Activated B cell treated with CpG ODN at 0.5 μM for 24 hours (primary cell): ENCODE measurements around the gene MYH11. TPM values are rescaled to one million over a fixed set of nuclear protein-coding genes. Genes with fewer than 3 reads are reported as not detected.

ENCODE experiments used
- ATAC-seq: fragments of 200-7000 bp; cut with Tn5 transposase; one replicate; pipeline ENCODE4 v1.10.0; 2021; ENCODE audit warnings: low read depth, mild to moderate bottlenecking, moderate library complexity
- CTCF ChIA-PET: fragments of 350-600 bp; sonication (Branson Sonifier 250); formaldehyde crosslinking; loops from one replicate; lab custom pipeline; 2021; ENCODE audit warnings: antibody characterized with exemption; lab: Charles Lee
- POLR2A ChIA-PET: fragments of 350-600 bp; sonication (Branson Sonifier 250); formaldehyde crosslinking; loops from one replicate; lab custom pipeline; 2021; ENCODE audit warnings: antibody characterized with exemption; lab: Charles Lee
- DNase-seq: peaks from one replicate; pipeline ENCODE4 v3.0.0; 2022
- H3K27ac Mint-ChIP-seq: one replicate; pipeline ENCODE4 v1.8.0; 2020; ENCODE audit warnings: mixed read lengths
- H3K27me3 Mint-ChIP-seq: one replicate; pipeline ENCODE4 v1.8.0; 2021; ENCODE audit warnings: mixed read lengths
- H3K36me3 Mint-ChIP-seq: one replicate; pipeline ENCODE4 v1.8.0; 2021; ENCODE audit warnings: low read depth, mixed read lengths
- H3K4me1 Mint-ChIP-seq: one replicate; pipeline ENCODE4 v1.8.0; 2021; ENCODE audit warnings: mixed read lengths
- H3K4me3 Mint-ChIP-seq: one replicate; pipeline ENCODE4 v1.8.0; 2020; ENCODE audit warnings: mild to moderate bottlenecking, mixed read lengths
- H3K9me3 Mint-ChIP-seq: one replicate; pipeline ENCODE4 v1.8.0; 2020; ENCODE audit warnings: mixed read lengths
- intact Hi-C: fragments of 100-400 bp; cut with micrococcal nuclease; formaldehyde crosslinking; loops from one replicate; pipeline ENCODE4 v1.15.1; 2024
- total RNA-seq: library from RNA; stranded (reverse); gene quantifications from 2 replicates; pipeline ENCODE4 v1.2.3, GENCODE V29; 2022
- TF ChIP-seq, protein P1 (sequence below): fragments of 200-600 bp; IDR thresholded peaks from one replicate; pipeline ENCODE4 v1.8.0; 2022; ENCODE audit warnings: antibody characterized with exemption, mild to moderate bottlenecking

Gene MYH11
- total RNA-seq, 1 donor from 2014 or later: 0.58 TPM

- intact Hi-C loops: no loop called here
- H3K27ac Mint-ChIP-seq: no peak overlapping the region
- no peak overlapping the region for H3K4me3 Mint-ChIP-seq
- DNase-seq: no peak
- ChIA-PET POLR2A (interaction anchor here (0.9 kb wide), 1 partner anchor 9 kb away, joined by 4 read pairs; the partner anchor contains the start of gene CEP20), CTCF (no interaction called here)
- no peaks in the 10 kb centered on the region for H3K4me1 Mint-ChIP-seq
- H3K9me3 Mint-ChIP-seq: no peaks in the 10 kb centered on the region
- H3K36me3 Mint-ChIP-seq: peaks cover 57% of the 10 kb centered on the region
- TF ChIP-seq, protein P1, sequence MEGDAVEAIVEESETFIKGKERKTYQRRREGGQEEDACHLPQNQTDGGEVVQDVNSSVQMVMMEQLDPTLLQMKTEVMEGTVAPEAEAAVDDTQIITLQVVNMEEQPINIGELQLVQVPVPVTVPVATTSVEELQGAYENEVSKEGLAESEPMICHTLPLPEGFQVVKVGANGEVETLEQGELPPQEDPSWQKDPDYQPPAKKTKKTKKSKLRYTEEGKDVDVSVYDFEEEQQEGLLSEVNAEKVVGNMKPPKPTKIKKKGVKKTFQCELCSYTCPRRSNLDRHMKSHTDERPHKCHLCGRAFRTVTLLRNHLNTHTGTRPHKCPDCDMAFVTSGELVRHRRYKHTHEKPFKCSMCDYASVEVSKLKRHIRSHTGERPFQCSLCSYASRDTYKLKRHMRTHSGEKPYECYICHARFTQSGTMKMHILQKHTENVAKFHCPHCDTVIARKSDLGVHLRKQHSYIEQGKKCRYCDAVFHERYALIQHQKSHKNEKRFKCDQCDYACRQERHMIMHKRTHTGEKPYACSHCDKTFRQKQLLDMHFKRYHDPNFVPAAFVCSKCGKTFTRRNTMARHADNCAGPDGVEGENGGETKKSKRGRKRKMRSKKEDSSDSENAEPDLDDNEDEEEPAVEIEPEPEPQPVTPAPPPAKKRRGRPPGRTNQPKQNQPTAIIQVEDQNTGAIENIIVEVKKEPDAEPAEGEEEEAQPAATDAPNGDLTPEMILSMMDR: no peak
- ATAC-seq: no peak
- H3K27me3 Mint-ChIP-seq: no peaks in the 10 kb centered on the region
These were observed 22.5 kb upstream of the MYH11 start for GRCh38 chr16:15879255-15879811.

GRCh38 chr16:15876503-15876902 lies 19.7 kb upstream of the MYH11 start:
- H3K27me3 Mint-ChIP-seq: no peaks in the 10 kb centered on the region
- TF ChIP-seq, protein P1: no peak
- no peak overlapping the region for H3K27ac Mint-ChIP-seq
- ChIA-PET CTCF (no interaction called here), POLR2A (interaction anchor here (0.7 to 1.8 kb wide), 3 partner anchors 12 to 63 kb away, joined by 4 to 9 read pairs (median 5); partner anchors contain the start of gene CEP20)
- intact Hi-C loops: no loop called here
- no peaks in the 10 kb centered on the region for H3K4me1 Mint-ChIP-seq
- no peak overlapping the region for H3K4me3 Mint-ChIP-seq
- no peak for DNase-seq
- H3K9me3 Mint-ChIP-seq: no peaks in the 10 kb centered on the region
- peaks cover 57% of the 10 kb centered on the region for H3K36me3 Mint-ChIP-seq
- ATAC-seq: no peak

DNA sequence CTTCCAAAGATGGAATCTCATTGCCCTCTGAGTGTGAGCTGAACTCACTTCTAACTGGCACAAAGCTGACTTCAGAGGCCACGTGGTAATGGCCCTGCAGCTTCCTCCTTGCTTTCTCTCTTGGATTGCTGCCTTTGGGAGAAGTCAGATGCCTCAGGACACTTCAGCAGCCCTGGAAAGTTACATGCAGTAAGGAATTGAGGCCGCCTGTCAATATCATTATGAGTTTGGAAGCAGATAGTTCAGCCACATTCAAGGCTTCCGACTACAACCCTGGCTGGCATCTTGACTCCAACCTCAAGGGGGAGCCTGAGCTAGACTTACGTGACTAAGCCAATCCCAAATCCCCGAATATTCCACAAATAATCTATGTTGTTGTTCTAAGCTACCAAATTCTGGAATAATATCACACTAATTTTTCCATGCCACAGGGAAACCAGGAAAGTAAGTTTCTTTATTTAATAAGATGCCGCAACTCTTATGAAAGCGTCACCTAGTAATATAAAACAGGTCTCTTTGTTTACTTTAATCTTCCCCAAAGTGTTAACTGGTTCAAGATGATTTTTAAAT lies 18.0 kb upstream of the MYH11 start:
- CTCF ChIA-PET: interaction anchor here (0.9 to 3.9 kb wide), 8 partner anchors 9 to 253 kb away, joined by 3 to 21 read pairs (median 4); partner anchors contain the start of gene CEP20
- no peak for ATAC-seq
- peaks cover 57% of the 10 kb centered on the region for H3K36me3 Mint-ChIP-seq
- TF ChIP-seq, protein P1: no peak
- intact Hi-C loops: loop anchor here (1.0 kb wide), 1 partner anchor 252 kb away; no protein-coding TSS in a partner anchor
- DNase-seq: no peak
- H3K4me3 Mint-ChIP-seq: no peak overlapping the region
- no peak overlapping the region for H3K27ac Mint-ChIP-seq
- no peaks in the 10 kb centered on the region for H3K27me3 Mint-ChIP-seq
- no peaks in the 10 kb centered on the region for H3K4me1 Mint-ChIP-seq
- no peaks in the 10 kb centered on the region for H3K9me3 Mint-ChIP-seq
- POLR2A ChIA-PET: no interaction called here

DNA sequence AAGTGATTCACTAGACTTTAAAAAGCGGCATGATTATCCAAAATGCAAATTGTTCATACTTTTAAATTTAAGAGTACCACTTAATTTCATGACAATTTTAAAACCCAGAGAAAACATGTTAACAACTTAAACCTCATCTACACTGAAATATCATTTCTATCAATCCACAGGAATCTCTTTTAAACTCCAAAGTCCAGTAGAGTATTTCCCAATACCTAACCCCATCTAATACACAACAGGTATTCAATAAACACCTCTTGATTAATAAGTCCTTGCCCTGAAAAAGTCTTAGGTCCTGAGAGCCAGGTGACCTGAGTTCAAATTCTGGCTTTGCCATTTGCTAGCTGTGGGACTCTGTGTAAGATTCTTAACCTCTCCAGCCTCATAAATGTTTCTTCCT lies 16.9 kb upstream of the MYH11 start:
- intact Hi-C loops: no loop called here
- Mint-ChIP-seq H3K9me3 (no peaks in the 10 kb centered on the region), H3K36me3 (peaks cover 57% of the 10 kb centered on the region), H3K27ac (no peak overlapping the region), H3K4me3 (no peak overlapping the region), H3K4me1 (no peaks in the 10 kb centered on the region), H3K27me3 (no peaks in the 10 kb centered on the region)
- ChIA-PET POLR2A (no interaction called here), CTCF (interaction anchor here (1.5 to 3.9 kb wide), 4 partner anchors 14 to 254 kb away, joined by 3 to 21 read pairs (median 12); partner anchors contain the start of gene CEP20)
- no peak for DNase-seq
- no peak for ATAC-seq
- TF ChIP-seq, protein P1: no peak

DNA sequence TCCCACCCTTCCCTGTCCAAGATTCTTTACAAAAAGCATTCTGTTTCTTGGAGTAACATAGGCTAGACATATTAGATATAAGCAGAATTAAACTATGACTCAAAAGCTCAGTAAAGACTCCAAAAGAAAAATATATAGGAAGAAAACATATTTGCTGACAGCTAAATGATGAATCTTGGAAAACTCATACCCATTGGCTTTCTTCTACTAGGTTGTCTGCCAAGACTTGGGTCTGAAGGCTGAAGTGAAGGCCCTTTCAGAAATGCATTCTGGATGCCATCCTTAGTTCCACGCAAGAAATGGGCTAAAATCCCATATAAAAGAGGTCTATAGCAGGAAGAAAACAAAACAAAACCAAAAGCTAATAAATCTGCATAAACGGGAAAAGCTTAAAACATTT lies 16.5 kb upstream of the MYH11 start:
- Mint-ChIP-seq H3K36me3 (peaks cover 59% of the 10 kb centered on the region), H3K9me3 (no peaks in the 10 kb centered on the region), H3K27ac (no peak overlapping the region), H3K27me3 (no peaks in the 10 kb centered on the region), H3K4me3 (no peak overlapping the region), H3K4me1 (no peaks in the 10 kb centered on the region)
- intact Hi-C loops: no loop called here
- DNase-seq: no peak
- POLR2A ChIA-PET: interaction anchor here (1.0 kb wide), 1 partner anchor 15 kb away, joined by 3 read pairs; the partner anchor contains the start of gene CEP20
- CTCF ChIA-PET: interaction anchor here (1.5 to 3.9 kb wide), 4 partner anchors 14 to 254 kb away, joined by 3 to 21 read pairs (median 12); partner anchors contain the start of gene CEP20
- ATAC-seq: no peak
- TF ChIP-seq, protein P1: no peak
